Tibial nerve (tissue), 4 donors: Measurements from ENCODE around the gene TOMM70. TPM values are rescaled to one million over a fixed set of nuclear protein-coding genes. Genes with fewer than 3 reads are reported as not detected.
"Not testable (repeated sequence)": the region's sequence is repeated elsewhere in the genome, so short reads cannot be mapped to it uniquely, and the experiment has no call there.

Source experiments
- DNase-seq, 2 donors: peaks; one replicate each; pipeline ENCODE4 v3.0.0-alpha.2; 2019; ENCODE audit warnings: low spot score in 2 of 2
- H3K27ac ChIP-seq, 4 donors: fragments of 200-600 bp; sonication (generic) in 3 of 4; one replicate each; pipeline ENCODE4 v1.5.1; 2017 to 2019; ENCODE audit warnings: mild to moderate bottlenecking in 1 of 4
- H3K27me3 ChIP-seq, 2 donors: fragments of 200-600 bp; sonication (generic) in 1 of 2; one replicate each; pipeline versions ENCODE4 v1.5.1 to v1.6.0; 2017 to 2019
- H3K36me3 ChIP-seq, 3 donors: fragments of 200-600 bp; sonication (generic); one replicate each; pipeline ENCODE4 v1.5.1; 2018 to 2019
- H3K4me1 ChIP-seq, 4 donors: fragments of 200-600 bp; sonication (generic) in 3 of 4; one replicate each; pipeline ENCODE4 v1.5.1; 2017 to 2019
- H3K4me3 ChIP-seq, 4 donors: fragments of 200-600 bp; sonication (generic) in 3 of 4; one replicate each; pipeline ENCODE4 v1.5.1; 2017 to 2019; ENCODE audit warnings: mild to moderate bottlenecking in 1 of 4, moderate library complexity in 1 of 4
- H3K9me3 ChIP-seq, 4 donors: fragments of 200-600 bp; sonication (generic) in 3 of 4; one replicate each; pipeline ENCODE4 v1.5.1; 2017 to 2019
- CTCF ChIP-seq, 5 experiments: fragments of 200-600 bp in 3 of 5; fragments of 450-650 bp in 2 of 5; sonication (generic) in 3 of 5; IDR thresholded peaks; one replicate each; pipeline ENCODE4 v1.5.1; 2016 to 2019; ENCODE audit warnings: antibody characterized with exemption in 5 of 5, mild to moderate bottlenecking in 3 of 5, moderate library complexity in 2 of 5
- EP300 ChIP-seq, 2 donors: sonication (generic); formaldehyde crosslinking; IDR thresholded peaks; one replicate each; pipeline ENCODE4 v1.6.1; 2017; ENCODE audit warnings: antibody characterized with exemption in 2 of 2, mild to moderate bottlenecking in 1 of 2
- POLR2A ChIP-seq, 2 donors: fragments of 450-650 bp; IDR thresholded peaks; one replicate each; pipeline ENCODE4 v1.6.1; 2017; ENCODE audit warnings: antibody characterized with exemption in 2 of 2, mild to moderate bottlenecking in 2 of 2, moderate library complexity in 2 of 2
- WGBS, 2 donors: methylation state at CpG; one replicate each; pipeline ENCODE4 v1.1.5; 2018; 5-methylcytosine and 5-hydroxymethylcytosine counted together
- total RNA-seq, 4 donors: library from RNA; depleted of rRNA; stranded (reverse); fragments of >200 nt; gene quantifications; one replicate each; pipeline ENCODE4 v1.1.0, GENCODE V29; 2016

TOMM70 gene
- total RNA-seq, 4 donors from 2014 or later, result 32.7 to 42.6 (median 38.7) TPM

GRCh38 chr3:100329800-100330489 lies 70.9 kb downstream of the TOMM70 start:
- H3K4me3 ChIP-seq, result no peak overlapping the region
- WGBS, 2 donors, result 77 to 82% methylated on average over 4 of the region's 4 CpGs
- H3K27ac ChIP-seq, result no peak overlapping the region
- TF ChIP-seq EP300 (IDR thresholded peaks at IDR 0.05), result no peak
- no peak for TF ChIP-seq POLR2A (IDR thresholded peaks at IDR 0.05)
- no peak for TF ChIP-seq CTCF (IDR thresholded peaks at IDR 0.05)
- DNase-seq, result no peak
- H3K9me3 ChIP-seq, result no peaks in the 10 kb centered on the region
- peaks cover 0 to 6% (median 0%) of the 10 kb centered on the region in 4 donors for H3K4me1 ChIP-seq
- no peaks in the 10 kb centered on the region for H3K27me3 ChIP-seq
- peaks cover 0 to 26% (median 0%) of the 10 kb centered on the region in 3 donors for H3K36me3 ChIP-seq

- not testable (repeated sequence) for H3K9me3 ChIP-seq, H3K4me3 ChIP-seq, H3K27ac ChIP-seq, H3K4me1 ChIP-seq, DNase-seq, H3K27me3 ChIP-seq
- 98 to 99% methylated on average over 5 of the region's 5 CpGs for WGBS, 2 donors
- H3K36me3 ChIP-seq, result peaks cover 0 to 30% (median 0%) of the 10 kb centered on the region in 3 donors
Observed at GRCh38 chr3:100327377-100327776, 73.5 kb downstream of the TOMM70 start.

- Histone ChIP-seq H3K27ac (no peak overlapping the region), H3K36me3 (peaks cover 0 to 43% (median 0%) of the 10 kb centered on the region in 3 donors), H3K4me1 (no peaks in the 10 kb centered on the region), H3K27me3 (no peaks in the 10 kb centered on the region), H3K9me3 (no peaks in the 10 kb centered on the region), H3K4me3 (no peak overlapping the region)
- no peak for DNase-seq
- TF ChIP-seq POLR2A (IDR thresholded peaks at IDR 0.05) (no peak), CTCF (IDR thresholded peaks at IDR 0.05) (no peak), EP300 (IDR thresholded peaks at IDR 0.05) (no peak)
Observed at GRCh38 chr3:100325827-100326226, 75.1 kb downstream of the TOMM70 start.

- no peak overlapping the region for H3K27ac ChIP-seq
- H3K4me3 ChIP-seq, result no peak overlapping the region
- no peaks in the 10 kb centered on the region for H3K9me3 ChIP-seq
- H3K27me3 ChIP-seq, result no peaks in the 10 kb centered on the region
- DNase-seq, result no peak
- TF ChIP-seq CTCF (IDR thresholded peaks at IDR 0.05) (no peak), POLR2A (IDR thresholded peaks at IDR 0.05) (no peak), EP300 (IDR thresholded peaks at IDR 0.05) (no peak)
- peaks cover 0 to 58% (median 0%) of the 10 kb centered on the region in 3 donors for H3K36me3 ChIP-seq
- no peaks in the 10 kb centered on the region for H3K4me1 ChIP-seq
Observed at GRCh38 chr3:100324044-100324443, 76.8 kb downstream of the TOMM70 start.

- WGBS, 2 donors, result 51 to 59% methylated on average over 2 of the region's 2 CpGs
- no peak for DNase-seq
- TF ChIP-seq CTCF (IDR thresholded peaks at IDR 0.05) (no peak), POLR2A (IDR thresholded peaks at IDR 0.05) (no peak)
- peaks cover 0 to 8% (median 0%) of the 10 kb centered on the region in 4 donors for H3K4me1 ChIP-seq
- no peaks in the 10 kb centered on the region for H3K9me3 ChIP-seq
- H3K27me3 ChIP-seq, result no peaks in the 10 kb centered on the region
- H3K4me3 ChIP-seq, result no peak overlapping the region
- H3K36me3 ChIP-seq, result peaks cover 0 to 51% (median 0%) of the 10 kb centered on the region in 3 donors
- no peak overlapping the region for H3K27ac ChIP-seq
Observed at GRCh38 chr3:100319951-100320350, 80.9 kb downstream of the TOMM70 start.
